IPS-11a (cell line): ENCODE results near the gene USP44.

Experiments
- H3K4me3 ChIP-seq: one replicate; pipeline ENCODE4 v1.5.1; 2013; ENCODE audit warnings: low read depth, low read length, control low read depth

USP44 gene

GRCh38 chr12:95548539-95549391 is 2.5 kb downstream of the USP44 start:
- peak overlapping the region; percentile 92 for H3K4me3 ChIP-seq

- peak overlapping the region; percentile 92 for H3K4me3 ChIP-seq
Observed at GRCh38 chr12:95548056-95548538, 3.2 kb downstream of the USP44 start.

- H3K4me3 ChIP-seq, result peak overlapping the region; percentile 92
Observed at GRCh38 chr12:95547522-95548055, 3.7 kb downstream of the USP44 start.

- peak overlapping the region; percentile 37 for H3K4me3 ChIP-seq
Observed at GRCh38 chr12:95546491-95546813, 4.8 kb downstream of the USP44 start.

- peak overlapping the region; percentile 37 for H3K4me3 ChIP-seq
Observed at GRCh38 chr12:95545731-95546490, 5.4 kb downstream of the USP44 start.

- H3K4me3 ChIP-seq, result peak overlapping the region; percentile 37
Observed at GRCh38 chr12:95545303-95545702, 6.0 kb downstream of the USP44 start.

GRCh38 chr12:95544756-95545155 is 6.5 kb downstream of the USP44 start:
- H3K4me3 ChIP-seq, result no peak overlapping the region

GRCh38 chr12:95543305-95543704 is 8.0 kb downstream of the USP44 start:
- H3K4me3 ChIP-seq, result no peak overlapping the region

GRCh38 chr12:95541436-95541835 is 9.8 kb downstream of the USP44 start:
- no peak overlapping the region for H3K4me3 ChIP-seq

GRCh38 chr12:95538656-95539055 is 12.6 kb downstream of the USP44 start:
- no peak overlapping the region for H3K4me3 ChIP-seq

- H3K4me3 ChIP-seq, result no peak overlapping the region
Observed at GRCh38 chr12:95538006-95538405, 13.3 kb downstream of the USP44 start.

- H3K4me3 ChIP-seq, result no peak overlapping the region
Observed at GRCh38 chr12:95533985-95534384, 17.3 kb downstream of the USP44 start.

GRCh38 chr12:95532851-95533250 is 18.4 kb downstream of the USP44 start:
- no peak overlapping the region for H3K4me3 ChIP-seq

GRCh38 chr12:95529693-95530225 is 21.5 kb downstream of the USP44 start:
- H3K4me3 ChIP-seq, result no peak overlapping the region

GRCh38 chr12:95528431-95528830 is 22.8 kb downstream of the USP44 start:
- H3K4me3 ChIP-seq, result no peak overlapping the region

GRCh38 chr12:95522692-95523091 is 28.6 kb downstream of the USP44 start:
- H3K4me3 ChIP-seq, result no peak overlapping the region

GRCh38 chr12:95520816-95521215 is 30.5 kb downstream of the USP44 start:
- H3K4me3 ChIP-seq, result no peak overlapping the region

- H3K4me3 ChIP-seq, result no peak overlapping the region
Observed at GRCh38 chr12:95518944-95519343, 32.3 kb downstream of the USP44 start.

GRCh38 chr12:95517246-95517645 is 34.0 kb downstream of the USP44 start:
- H3K4me3 ChIP-seq, result no peak overlapping the region

- H3K4me3 ChIP-seq, result no peak overlapping the region
Observed at GRCh38 chr12:95516757-95517156, 34.5 kb downstream of the USP44 start.

- no peak overlapping the region for H3K4me3 ChIP-seq
Observed at GRCh38 chr12:95515197-95515596, 36.1 kb downstream of the USP44 start.

- H3K4me3 ChIP-seq, result no peak overlapping the region
Observed at GRCh38 chr12:95513599-95513998, 37.7 kb downstream of the USP44 start.
